ENCODE results near the gene DRAM1.
"Not testable (repeated sequence)": the region's sequence is repeated elsewhere in the genome, so short reads cannot be mapped to it uniquely, and the experiment has no call there.

DRAM1 gene

GRCh38 chr12:101847325-101847724 is 30.1 kb upstream of the DRAM1 start:
- Histone ChIP-seq H3K9ac (ENCODE audit: low read length) (no peak overlapping the region), H3K36me3 (ENCODE audit: insufficient read depth, low read length) (no peaks in the 10 kb centered on the region), H3K9me3 (ENCODE audit: low read length) (no peaks in the 10 kb centered on the region), H3K27ac (ENCODE audit: low read depth, low read length) (no peak overlapping the region), H3K4me1 (ENCODE audit: insufficient read depth, low read length) (no peaks in the 10 kb centered on the region), H3K27me3 (ENCODE audit: control insufficient read depth in 1 of 2, insufficient read depth in 2 of 2, low read length in 2 of 2) (no peaks in the 10 kb centered on the region), H3K4me3 (ENCODE audit: low read depth in 1 of 2, low read length in 2 of 2) (no peak overlapping the region)

DNA sequence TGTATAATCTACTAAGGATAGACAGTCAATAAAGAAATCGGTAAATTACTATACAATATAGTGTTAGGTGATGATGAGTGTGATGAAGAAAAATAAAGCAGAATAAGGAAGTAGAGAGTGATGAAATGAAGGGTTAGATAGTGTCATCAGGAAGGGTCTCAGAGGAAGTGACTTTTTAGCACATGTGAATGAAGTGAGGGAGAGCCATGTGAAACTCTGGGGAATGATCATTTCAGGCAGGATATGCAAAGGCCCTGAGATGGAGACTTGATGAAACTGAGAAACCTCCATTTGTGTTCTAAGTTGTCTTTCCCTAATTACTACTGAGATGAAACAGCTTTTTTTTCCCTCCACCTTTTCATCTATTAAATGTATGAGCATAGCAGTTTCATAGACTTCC is 27.2 kb upstream of the DRAM1 start:
- Histone ChIP-seq H3K27me3 (ENCODE audit: control insufficient read depth in 1 of 2, insufficient read depth in 2 of 2, low read length in 2 of 2) (no peaks in the 10 kb centered on the region), H3K27ac (ENCODE audit: low read depth, low read length) (no peak overlapping the region), H3K4me1 (ENCODE audit: insufficient read depth, low read length) (peaks cover 7% of the 10 kb centered on the region), H3K9me3 (ENCODE audit: low read length) (no peaks in the 10 kb centered on the region), H3K36me3 (ENCODE audit: insufficient read depth, low read length) (no peaks in the 10 kb centered on the region), H3K4me3 (ENCODE audit: low read depth in 1 of 2, low read length in 2 of 2) (no peak overlapping the region), H3K9ac (ENCODE audit: low read length) (no peak overlapping the region)

GRCh38 chr12:101852998-101853397 is 24.4 kb upstream of the DRAM1 start:
- no peaks in the 10 kb centered on the region for H3K27me3 ChIP-seq (ENCODE audit: control insufficient read depth in 1 of 2, insufficient read depth in 2 of 2, low read length in 2 of 2)
- H3K27ac ChIP-seq (ENCODE audit: low read depth, low read length) = no peak overlapping the region
- no peak overlapping the region for H3K4me3 ChIP-seq (ENCODE audit: low read depth in 1 of 2, low read length in 2 of 2)
- no peak overlapping the region for H3K9ac ChIP-seq (ENCODE audit: low read length)
- no peaks in the 10 kb centered on the region for H3K9me3 ChIP-seq (ENCODE audit: low read length)
- peaks cover 14% of the 10 kb centered on the region for H3K4me1 ChIP-seq (ENCODE audit: insufficient read depth, low read length)
- no peaks in the 10 kb centered on the region for H3K36me3 ChIP-seq (ENCODE audit: insufficient read depth, low read length)

GRCh38 chr12:101854747-101855146 is 22.6 kb upstream of the DRAM1 start:
- Histone ChIP-seq H3K36me3 (ENCODE audit: insufficient read depth, low read length) (no peaks in the 10 kb centered on the region), H3K27ac (ENCODE audit: low read depth, low read length) (no peak overlapping the region), H3K9me3 (ENCODE audit: low read length) (no peaks in the 10 kb centered on the region), H3K27me3 (ENCODE audit: control insufficient read depth in 1 of 2, insufficient read depth in 2 of 2, low read length in 2 of 2) (no peaks in the 10 kb centered on the region), H3K4me3 (ENCODE audit: low read depth in 1 of 2, low read length in 2 of 2) (no peak overlapping the region), H3K9ac (ENCODE audit: low read length) (no peak overlapping the region), H3K4me1 (ENCODE audit: insufficient read depth, low read length) (peaks cover 14% of the 10 kb centered on the region)

- H3K9ac ChIP-seq (ENCODE audit: low read length) = no peak overlapping the region
- no peak overlapping the region for H3K27ac ChIP-seq (ENCODE audit: low read depth, low read length)
- H3K4me3 ChIP-seq (ENCODE audit: low read depth in 1 of 2, low read length in 2 of 2) = no peak overlapping the region
- no peaks in the 10 kb centered on the region for H3K36me3 ChIP-seq (ENCODE audit: insufficient read depth, low read length)
- H3K9me3 ChIP-seq (ENCODE audit: low read length) = no peaks in the 10 kb centered on the region
- no peaks in the 10 kb centered on the region for H3K27me3 ChIP-seq (ENCODE audit: control insufficient read depth in 1 of 2, insufficient read depth in 2 of 2, low read length in 2 of 2)
- H3K4me1 ChIP-seq (ENCODE audit: insufficient read depth, low read length) = peaks cover 14% of the 10 kb centered on the region
Measured at GRCh38 chr12:101855364-101855884, 22.0 kb upstream of the DRAM1 start.

GRCh38 chr12:101855976-101856375 is 21.4 kb upstream of the DRAM1 start:
- H3K9me3 ChIP-seq (ENCODE audit: low read length) = no peaks in the 10 kb centered on the region
- H3K4me1 ChIP-seq (ENCODE audit: insufficient read depth, low read length) = peaks cover 14% of the 10 kb centered on the region
- H3K4me3 ChIP-seq (ENCODE audit: low read depth in 1 of 2, low read length in 2 of 2) = no peak overlapping the region
- no peak overlapping the region for H3K9ac ChIP-seq (ENCODE audit: low read length)
- H3K27ac ChIP-seq (ENCODE audit: low read depth, low read length) = no peak overlapping the region
- no peaks in the 10 kb centered on the region for H3K27me3 ChIP-seq (ENCODE audit: control insufficient read depth in 1 of 2, insufficient read depth in 2 of 2, low read length in 2 of 2)
- H3K36me3 ChIP-seq (ENCODE audit: insufficient read depth, low read length) = no peaks in the 10 kb centered on the region

DNA sequence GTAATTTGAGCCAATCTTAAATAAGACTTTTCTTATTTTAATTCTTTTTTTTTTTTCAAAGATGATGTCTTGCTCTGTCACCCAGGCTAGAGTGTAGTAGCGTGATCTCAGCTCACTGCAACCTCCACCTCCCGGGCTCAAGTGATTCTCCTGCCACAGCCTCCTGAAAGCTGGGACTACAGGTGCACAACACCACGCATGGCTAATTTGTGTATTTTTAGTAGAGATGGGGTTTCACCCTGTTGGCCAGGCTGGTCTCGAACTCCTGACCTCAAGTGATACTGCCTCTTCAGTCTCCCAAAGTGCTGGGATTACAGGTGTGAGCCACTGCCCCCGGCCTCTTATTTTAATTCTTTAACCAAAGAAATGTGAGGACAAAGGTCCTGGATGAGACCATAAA is 20.8 kb upstream of the DRAM1 start:
- H3K27ac ChIP-seq (ENCODE audit: low read depth, low read length); H3K4me3 ChIP-seq (ENCODE audit: low read depth in 1 of 2, low read length in 2 of 2); H3K27me3 ChIP-seq (ENCODE audit: control insufficient read depth in 1 of 2, insufficient read depth in 2 of 2, low read length in 2 of 2); H3K9ac ChIP-seq (ENCODE audit: low read length); H3K9me3 ChIP-seq (ENCODE audit: low read length); H3K36me3 ChIP-seq (ENCODE audit: insufficient read depth, low read length): not testable (repeated sequence)
- H3K4me1 ChIP-seq (ENCODE audit: insufficient read depth, low read length) = peaks cover 14% of the 10 kb centered on the region

DNA sequence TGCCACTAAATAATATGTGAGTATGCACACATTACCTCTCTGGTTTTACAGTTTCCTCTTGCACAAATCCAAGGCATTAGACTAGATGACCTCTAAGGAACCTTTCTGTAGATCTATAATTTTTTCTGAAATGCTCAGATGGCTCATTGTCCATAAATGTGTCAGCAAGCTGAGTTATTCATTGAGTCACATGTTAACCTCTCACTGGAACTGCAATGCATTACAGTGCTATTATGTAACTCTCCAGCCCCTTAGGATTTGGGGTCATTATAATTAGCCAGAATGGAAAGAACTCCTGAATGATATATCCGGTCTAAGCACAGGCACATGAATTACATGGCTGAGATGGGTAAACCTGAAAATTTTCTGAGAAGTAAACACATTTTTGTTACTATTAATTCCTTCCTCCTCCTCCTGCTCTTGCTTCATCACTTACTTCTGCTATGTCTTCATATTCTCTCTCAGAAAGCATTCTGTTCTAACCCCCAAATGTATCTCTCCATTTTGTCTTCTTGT is 20.3 kb upstream of the DRAM1 start:
- H3K27me3 ChIP-seq (ENCODE audit: control insufficient read depth in 1 of 2, insufficient read depth in 2 of 2, low read length in 2 of 2) = no peaks in the 10 kb centered on the region
- no peak overlapping the region for H3K27ac ChIP-seq (ENCODE audit: low read depth, low read length)
- no peak overlapping the region for H3K4me3 ChIP-seq (ENCODE audit: low read depth in 1 of 2, low read length in 2 of 2)

DNA sequence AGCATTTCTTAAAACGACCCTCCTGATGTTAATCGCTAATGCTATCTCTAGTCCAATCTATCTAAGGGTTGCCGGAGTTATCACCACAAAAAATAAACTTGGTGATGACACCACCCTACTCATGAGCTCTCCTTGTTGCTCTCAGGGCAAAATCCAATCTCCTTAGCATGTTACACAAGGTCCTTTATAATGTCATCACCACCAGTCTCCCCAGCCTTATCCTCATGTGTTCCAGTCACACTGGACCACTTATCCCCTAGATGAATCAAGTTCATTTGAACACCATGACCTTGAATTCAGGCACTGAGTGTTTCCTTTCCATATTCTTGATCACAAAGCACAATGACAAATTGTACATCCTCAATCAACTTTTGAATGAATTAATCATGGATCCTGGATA is 19.0 kb upstream of the DRAM1 start:
- Histone ChIP-seq H3K27ac (ENCODE audit: low read depth, low read length) (no peak overlapping the region), H3K4me3 (ENCODE audit: low read depth in 1 of 2, low read length in 2 of 2) (no peak overlapping the region), H3K36me3 (ENCODE audit: insufficient read depth, low read length) (no peaks in the 10 kb centered on the region), H3K9me3 (ENCODE audit: low read length) (no peaks in the 10 kb centered on the region), H3K27me3 (ENCODE audit: control insufficient read depth in 1 of 2, insufficient read depth in 2 of 2, low read length in 2 of 2) (no peaks in the 10 kb centered on the region), H3K4me1 (ENCODE audit: insufficient read depth, low read length) (peaks cover 14% of the 10 kb centered on the region), H3K9ac (ENCODE audit: low read length) (no peak overlapping the region)

More for the DNA sequence above, 20.3 kb upstream of the DRAM1 start:
- Histone ChIP-seq H3K4me1 (ENCODE audit: insufficient read depth, low read length) (peaks cover 14% of the 10 kb centered on the region), H3K9me3 (ENCODE audit: low read length) (no peaks in the 10 kb centered on the region), H3K9ac (ENCODE audit: low read length) (no peak overlapping the region), H3K36me3 (ENCODE audit: insufficient read depth, low read length) (no peaks in the 10 kb centered on the region)

- Histone ChIP-seq H3K27ac (ENCODE audit: low read depth, low read length) (no peak overlapping the region), H3K4me3 (ENCODE audit: low read depth in 1 of 2, low read length in 2 of 2) (no peak overlapping the region), H3K4me1 (ENCODE audit: insufficient read depth, low read length) (peaks cover 10% of the 10 kb centered on the region), H3K9ac (ENCODE audit: low read length) (no peak overlapping the region), H3K27me3 (ENCODE audit: control insufficient read depth in 1 of 2, insufficient read depth in 2 of 2, low read length in 2 of 2) (no peaks in the 10 kb centered on the region), H3K36me3 (ENCODE audit: insufficient read depth, low read length) (no peaks in the 10 kb centered on the region), H3K9me3 (ENCODE audit: low read length) (no peaks in the 10 kb centered on the region)
Measured at GRCh38 chr12:101859664-101860607, 17.4 kb upstream of the DRAM1 start.

DNA sequence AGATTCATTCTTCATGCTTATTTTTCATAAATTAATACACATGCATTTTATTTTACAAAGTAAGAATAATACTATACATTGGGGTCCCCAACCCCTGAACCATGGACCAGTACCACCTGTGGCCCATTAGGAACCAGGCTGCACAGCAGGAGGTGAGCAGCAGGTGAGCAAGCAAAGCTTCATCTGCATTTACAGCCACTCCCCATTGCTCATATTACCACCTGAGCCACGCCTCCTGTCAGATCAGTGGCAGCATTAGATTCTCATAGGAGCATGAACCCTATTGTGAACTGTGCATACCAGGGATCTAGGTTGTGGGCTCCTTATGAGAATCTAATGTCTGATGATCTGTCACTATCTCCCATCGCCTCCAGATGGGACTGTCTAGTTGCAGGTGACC is 15.7 kb upstream of the DRAM1 start:
- not testable (repeated sequence) for H3K9ac ChIP-seq (ENCODE audit: low read length); H3K27me3 ChIP-seq (ENCODE audit: control insufficient read depth in 1 of 2, insufficient read depth in 2 of 2, low read length in 2 of 2); H3K27ac ChIP-seq (ENCODE audit: low read depth, low read length); H3K4me3 ChIP-seq (ENCODE audit: low read depth in 1 of 2, low read length in 2 of 2); H3K9me3 ChIP-seq (ENCODE audit: low read length); H3K4me1 ChIP-seq (ENCODE audit: insufficient read depth, low read length); H3K36me3 ChIP-seq (ENCODE audit: insufficient read depth, low read length)

Data from muscle layer of colon (tissue), 2 donors.